ENCODE measurements around the gene TRAK2.

- TF ChIP-seq POLR2A (IDR thresholded peaks at IDR 0.05; ENCODE audit: low read length) (no peak), GATA1 (IDR thresholded peaks at IDR 0.05; ENCODE audit: low read depth, low read length) (no peak)
Observed at GRCh38 chr2:201420442-201421113, 30.7 kb downstream of the TRAK2 start.

Measured in erythroblast (primary cell).